Measurements from ENCODE around the gene DISP3.

DISP3 gene

GRCh38 chr1:11500881-11501280 lies 21.9 kb downstream of the DISP3 start:
- peaks cover 21% of the 10 kb centered on the region for H3K4me1 ChIP-seq (ENCODE audit: control insufficient read depth, insufficient read depth, low read length)
- H3K27ac ChIP-seq (ENCODE audit: low read depth, low read length) = no peak overlapping the region
- H3K27me3 ChIP-seq (ENCODE audit: control insufficient read depth, insufficient read depth, low read length) = no peaks in the 10 kb centered on the region
- H3K36me3 ChIP-seq (ENCODE audit: control insufficient read depth, insufficient read depth, low read length) = peaks cover 12% of the 10 kb centered on the region; the same call in 1 of the 2 replicates
- H3K4me3 ChIP-seq (ENCODE audit: low read depth, low read length) = no peak overlapping the region
- peaks cover 23% of the 10 kb centered on the region for H3K9me3 ChIP-seq (ENCODE audit: control insufficient read depth, insufficient read depth, low read depth, low read length)
- no peak overlapping the region for H3K9ac ChIP-seq (ENCODE audit: low read length)

DNA sequence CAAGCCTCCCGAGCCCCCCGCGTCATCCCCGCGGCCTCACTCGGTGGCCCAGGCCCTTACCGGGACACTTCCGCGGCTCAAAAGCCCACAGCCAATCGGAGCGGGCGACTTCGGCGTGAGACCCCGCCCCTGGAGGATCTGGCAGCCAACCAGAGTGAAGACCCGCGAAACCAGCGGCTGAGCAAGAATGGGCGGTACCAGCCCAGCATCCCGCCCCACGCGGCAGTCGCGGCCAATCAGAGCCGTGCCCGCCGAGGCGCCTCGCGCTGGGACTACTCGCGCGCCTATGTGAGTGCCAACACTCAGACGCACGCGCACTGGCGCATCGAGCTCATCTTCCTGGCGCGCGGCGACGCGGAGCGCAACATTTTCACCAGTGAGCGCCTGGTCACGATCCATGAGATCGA lies 22.5 kb downstream of the DISP3 start:
- peaks cover 28% of the 10 kb centered on the region for H3K9me3 ChIP-seq (ENCODE audit: control insufficient read depth, insufficient read depth, low read depth, low read length)
- no peak overlapping the region for H3K9ac ChIP-seq (ENCODE audit: low read length)
- no peaks in the 10 kb centered on the region for H3K27me3 ChIP-seq (ENCODE audit: control insufficient read depth, insufficient read depth, low read length)
- H3K4me3 ChIP-seq (ENCODE audit: low read depth, low read length) = no peak overlapping the region
- H3K36me3 ChIP-seq (ENCODE audit: control insufficient read depth, insufficient read depth, low read length) = peaks cover 12% of the 10 kb centered on the region; the same call in 1 of the 2 replicates
- H3K27ac ChIP-seq (ENCODE audit: low read depth, low read length) = no peak overlapping the region
- peaks cover 21% of the 10 kb centered on the region for H3K4me1 ChIP-seq (ENCODE audit: control insufficient read depth, insufficient read depth, low read length)

GRCh38 chr1:11501906-11502485 lies 23.0 kb downstream of the DISP3 start:
- Histone ChIP-seq H3K4me1 (ENCODE audit: control insufficient read depth, insufficient read depth, low read length) (peaks cover 21% of the 10 kb centered on the region), H3K27ac (ENCODE audit: low read depth, low read length) (no peak overlapping the region), H3K9me3 (ENCODE audit: control insufficient read depth, insufficient read depth, low read depth, low read length) (peaks cover 32% of the 10 kb centered on the region), H3K27me3 (ENCODE audit: control insufficient read depth, insufficient read depth, low read length) (no peaks in the 10 kb centered on the region), H3K36me3 (ENCODE audit: control insufficient read depth, insufficient read depth, low read length) (peaks cover 12% of the 10 kb centered on the region; the same call in 1 of the 2 replicates), H3K9ac (ENCODE audit: low read length) (no peak overlapping the region), H3K4me3 (ENCODE audit: low read depth, low read length) (no peak overlapping the region)

- Histone ChIP-seq H3K36me3 (ENCODE audit: control insufficient read depth, insufficient read depth, low read length) (peaks cover 12% of the 10 kb centered on the region; the same call in 1 of the 2 replicates), H3K9ac (ENCODE audit: low read length) (no peak overlapping the region), H3K27ac (ENCODE audit: low read depth, low read length) (no peak overlapping the region), H3K4me1 (ENCODE audit: control insufficient read depth, insufficient read depth, low read length) (peaks cover 21% of the 10 kb centered on the region), H3K4me3 (ENCODE audit: low read depth, low read length) (no peak overlapping the region), H3K27me3 (ENCODE audit: control insufficient read depth, insufficient read depth, low read length) (no peaks in the 10 kb centered on the region), H3K9me3 (ENCODE audit: control insufficient read depth, insufficient read depth, low read depth, low read length) (peaks cover 37% of the 10 kb centered on the region)
Measured at GRCh38 chr1:11502516-11502915, 23.6 kb downstream of the DISP3 start.

- H3K9me3 ChIP-seq (ENCODE audit: control insufficient read depth, insufficient read depth, low read depth, low read length) = peaks cover 41% of the 10 kb centered on the region
Measured at GRCh38 chr1:11504599-11504998, 25.6 kb downstream of the DISP3 start.

GRCh38 chr1:11505591-11506538 lies 26.9 kb downstream of the DISP3 start:
- Histone ChIP-seq H3K4me3 (ENCODE audit: low read depth, low read length) (no peak overlapping the region), H3K36me3 (ENCODE audit: control insufficient read depth, insufficient read depth, low read length) (peaks cover 12% of the 10 kb centered on the region; the same call in 1 of the 2 replicates), H3K9me3 (ENCODE audit: control insufficient read depth, insufficient read depth, low read depth, low read length) (peaks cover 41% of the 10 kb centered on the region), H3K4me1 (ENCODE audit: control insufficient read depth, insufficient read depth, low read length) (no peaks in the 10 kb centered on the region), H3K9ac (ENCODE audit: low read length) (no peak overlapping the region), H3K27ac (ENCODE audit: low read depth, low read length) (no peak overlapping the region), H3K27me3 (ENCODE audit: control insufficient read depth, insufficient read depth, low read length) (no peaks in the 10 kb centered on the region)

More at GRCh38 chr1:11504599-11504998, 25.6 kb downstream of the DISP3 start:
- Histone ChIP-seq H3K36me3 (ENCODE audit: control insufficient read depth, insufficient read depth, low read length) (peaks cover 12% of the 10 kb centered on the region; the same call in 1 of the 2 replicates), H3K27ac (ENCODE audit: low read depth, low read length) (no peak overlapping the region), H3K4me1 (ENCODE audit: control insufficient read depth, insufficient read depth, low read length) (peaks cover 9% of the 10 kb centered on the region), H3K27me3 (ENCODE audit: control insufficient read depth, insufficient read depth, low read length) (no peaks in the 10 kb centered on the region), H3K4me3 (ENCODE audit: low read depth, low read length) (no peak overlapping the region), H3K9ac (ENCODE audit: low read length) (no peak overlapping the region)

GRCh38 chr1:11507309-11507708 lies 28.4 kb downstream of the DISP3 start:
- Histone ChIP-seq H3K27me3 (ENCODE audit: control insufficient read depth, insufficient read depth, low read length) (no peaks in the 10 kb centered on the region), H3K9ac (ENCODE audit: low read length) (no peak overlapping the region), H3K4me1 (ENCODE audit: control insufficient read depth, insufficient read depth, low read length) (no peaks in the 10 kb centered on the region), H3K27ac (ENCODE audit: low read depth, low read length) (no peak overlapping the region), H3K9me3 (ENCODE audit: control insufficient read depth, insufficient read depth, low read depth, low read length) (peaks cover 41% of the 10 kb centered on the region), H3K4me3 (ENCODE audit: low read depth, low read length) (no peak overlapping the region), H3K36me3 (ENCODE audit: control insufficient read depth, insufficient read depth, low read length) (peaks cover 12% of the 10 kb centered on the region; the same call in 1 of the 2 replicates)

DNA sequence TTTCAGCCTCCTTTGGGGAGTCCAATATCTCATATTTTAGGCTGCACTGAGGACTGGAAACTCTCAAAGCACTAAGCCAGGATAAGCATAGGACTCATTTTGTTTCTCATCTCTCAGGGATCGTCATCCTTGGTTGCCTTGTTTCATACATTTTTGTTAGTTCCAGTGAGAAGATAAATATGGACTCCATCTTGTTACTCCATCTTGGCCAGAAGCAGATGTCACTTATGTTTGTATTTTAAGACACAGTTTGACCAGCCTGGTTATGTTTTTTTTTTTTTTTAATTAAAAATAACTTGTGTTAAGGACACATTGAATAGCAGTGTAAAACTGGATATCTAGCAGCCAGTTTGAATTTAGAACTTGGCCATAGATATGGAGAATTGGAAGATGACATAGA lies 34.7 kb downstream of the DISP3 start:
- no peaks in the 10 kb centered on the region for H3K9me3 ChIP-seq (ENCODE audit: control insufficient read depth, insufficient read depth, low read depth, low read length)
- no peaks in the 10 kb centered on the region for H3K27me3 ChIP-seq (ENCODE audit: control insufficient read depth, insufficient read depth, low read length)
- no peaks in the 10 kb centered on the region for H3K4me1 ChIP-seq (ENCODE audit: control insufficient read depth, insufficient read depth, low read length)
- H3K9ac ChIP-seq (ENCODE audit: low read length) = no peak overlapping the region
- H3K27ac ChIP-seq (ENCODE audit: low read depth, low read length) = no peak overlapping the region
- H3K4me3 ChIP-seq (ENCODE audit: low read depth, low read length) = no peak overlapping the region
- H3K36me3 ChIP-seq (ENCODE audit: control insufficient read depth, insufficient read depth, low read length) = no peaks in the 10 kb centered on the region

GRCh38 chr1:11514366-11514765 lies 35.4 kb downstream of the DISP3 start:
- Histone ChIP-seq H3K4me1 (ENCODE audit: control insufficient read depth, insufficient read depth, low read length) (no peaks in the 10 kb centered on the region), H3K9ac (ENCODE audit: low read length) (no peak overlapping the region), H3K27ac (ENCODE audit: low read depth, low read length) (no peak overlapping the region), H3K36me3 (ENCODE audit: control insufficient read depth, insufficient read depth, low read length) (peaks cover under 1% of the 10 kb centered on the region; the same call in 1 of the 2 replicates), H3K4me3 (ENCODE audit: low read depth, low read length) (no peak overlapping the region), H3K9me3 (ENCODE audit: control insufficient read depth, insufficient read depth, low read depth, low read length) (no peaks in the 10 kb centered on the region), H3K27me3 (ENCODE audit: control insufficient read depth, insufficient read depth, low read length) (no peaks in the 10 kb centered on the region)

GRCh38 chr1:11515368-11516300 lies 36.7 kb downstream of the DISP3 start:
- Histone ChIP-seq H3K27me3 (ENCODE audit: control insufficient read depth, insufficient read depth, low read length) (no peaks in the 10 kb centered on the region), H3K4me3 (ENCODE audit: low read depth, low read length) (no peak overlapping the region), H3K9ac (ENCODE audit: low read length) (no peak overlapping the region), H3K4me1 (ENCODE audit: control insufficient read depth, insufficient read depth, low read length) (peaks cover under 1% of the 10 kb centered on the region; the same call in 1 of the 2 replicates), H3K9me3 (ENCODE audit: control insufficient read depth, insufficient read depth, low read depth, low read length) (no peaks in the 10 kb centered on the region), H3K36me3 (ENCODE audit: control insufficient read depth, insufficient read depth, low read length) (peaks cover 3% of the 10 kb centered on the region; the same call in 1 of the 2 replicates), H3K27ac (ENCODE audit: low read depth, low read length) (no peak overlapping the region)

All from HUES6 (cell line).